ENCODE data around the gene SH3PXD2A. TPM values are rescaled to one million over a fixed set of nuclear protein-coding genes. Genes with fewer than 3 reads are reported as not detected.

Gene SH3PXD2A
- total and polyA plus RNA-seq, 9 of the 15 experiments (the other 6 are each of a cell fraction or from before 2014, with no cell fraction given) = 0.41 to 9.3 (median 2.5) TPM

DNA sequence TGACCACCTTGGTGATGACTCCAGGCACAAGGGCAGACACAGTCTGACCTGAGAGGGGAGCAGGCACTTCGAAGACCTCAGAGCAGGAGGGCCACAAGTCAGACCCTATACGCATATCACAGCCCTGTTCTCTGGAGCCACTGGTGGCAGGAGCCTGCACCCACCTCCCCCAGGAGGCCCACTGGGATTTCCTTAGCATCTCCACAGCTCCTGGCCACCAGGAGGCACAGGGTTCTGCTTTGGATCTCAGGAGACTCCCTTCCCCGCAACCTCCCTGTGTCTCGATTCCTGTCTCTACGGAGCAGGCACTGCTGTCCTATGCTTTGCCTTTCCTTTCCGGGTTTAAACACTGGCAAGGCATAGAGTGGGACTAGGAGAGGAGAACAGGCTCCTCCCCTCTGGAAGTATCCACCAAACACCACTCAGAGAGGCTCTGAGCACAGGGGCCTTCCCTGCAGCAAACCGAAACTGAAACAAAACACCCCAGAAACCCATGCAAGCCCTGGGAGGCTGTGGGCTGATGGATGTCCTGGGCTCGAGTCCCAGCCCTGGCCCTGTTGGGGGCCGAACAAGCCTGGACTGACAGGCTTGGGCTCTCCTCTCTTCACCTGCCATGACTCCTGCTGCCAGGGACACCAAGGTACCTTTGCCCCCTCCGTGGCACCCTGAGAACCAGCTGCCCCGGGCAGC is 195.6 kb downstream of the SH3PXD2A start:
- peak in 1 of 3 experiments; percentile 5; a peak in 1 of 6 replicates for TF ChIP-seq CTCF (IDR thresholded peaks at IDR 0.05 in 2 of 3, conservative IDR thresholded peaks at IDR 0.05 in 1 of 3; ENCODE audit: insufficient read depth in 2 of 3, low read depth in 1 of 3, low read length in 3 of 3)
- peak; percentile 93 for TF ChIP-seq ZFP36 (IDR thresholded peaks at IDR 0.05; ENCODE audit: low read depth, low read length, partially characterized antibody)
- TF ChIP-seq ZNF175 (CRISPR knock-in tag; IDR thresholded peaks at IDR 0.05; ENCODE audit: low read depth) = no peak
- H3K27ac ChIP-seq (ENCODE audit: extremely low read depth, low read depth, low read length) = no peak overlapping the region
- no TSS peak for BruUV-seq (replicated peaks)
- H3K36me3 ChIP-seq (ENCODE audit: control insufficient read depth, insufficient read depth, low read length) = peaks cover 19% of the 10 kb centered on the region; the same call in 2 of the 3 replicates
- H3K27me3 ChIP-seq (ENCODE audit: control insufficient read depth in 2 of 2, insufficient read depth in 2 of 2, low read length in 2 of 2) = no peaks in the 10 kb centered on the region
- FAIRE-seq (no peak), ATAC-seq (no peak; the same call in 2 of the 3 replicates), DNase-seq (ENCODE audit: extremely low read depth in 1 of 4, low spot score in 3 of 4) (no peak)
- H2AFZ ChIP-seq (ENCODE audit: low read depth, low read length) = no peak overlapping the region
- no peak overlapping the region for H3K4me2 ChIP-seq (ENCODE audit: insufficient read depth, low read length)
- H3K9ac ChIP-seq (ENCODE audit: insufficient read depth in 1 of 2, low read depth in 2 of 2, low read length in 2 of 2) = no peak overlapping the region
- ChIA-PET POLR2A (no interaction called here), CTCF (ENCODE audit: low intra/inter-chr PET ratio) (no interaction called here)
- no peaks in the 10 kb centered on the region for H3K9me1 ChIP-seq (ENCODE audit: control insufficient read depth, insufficient read depth, low read length)
- H3K4me3 ChIP-seq = no peak overlapping the region
- peaks cover 0 to 13% of the 10 kb centered on the region in 2 experiments; a peak in 2 of 5 replicates for H3K4me1 ChIP-seq (replicated peaks in 1 of 2; ENCODE audit: control insufficient read depth in 2 of 2, insufficient read depth in 2 of 2, low read length in 2 of 2)
- intact Hi-C loops (cut with micrococcal nuclease) (no loop called here), in situ Hi-C loops (cut with MboI) (no loop called here)
- no peaks in the 10 kb centered on the region; the same call in 2 of the 3 replicates for H3K79me2 ChIP-seq (ENCODE audit: control insufficient read depth, insufficient read depth, low read length)
- 70% methylated on average over 2 of the region's 11 CpGs for WGBS (ENCODE audit: insufficient coverage, low coverage, missing lambda C conversion rate)
- no peaks in the 10 kb centered on the region for H3K9me3 ChIP-seq (replicated peaks; ENCODE audit: control insufficient read depth, insufficient read depth, low read depth, low read length)
- no peaks in the 10 kb centered on the region for H4K20me1 ChIP-seq (replicated peaks; ENCODE audit: control insufficient read depth, insufficient read depth, low read length)

Measured in K562 (cell line).